AG08396 (cell line): Measurements from ENCODE around the gene ZNF138.
A peak's percentile ranks its signal among the peaks of the same experiment; 100 is the strongest.

Source experiments
- DNase-seq: peaks from one replicate; pipeline ENCODE4 v3.0.0; 2012; ENCODE audit warnings: low spot score, mixed read lengths

ZNF138 gene

DNA sequence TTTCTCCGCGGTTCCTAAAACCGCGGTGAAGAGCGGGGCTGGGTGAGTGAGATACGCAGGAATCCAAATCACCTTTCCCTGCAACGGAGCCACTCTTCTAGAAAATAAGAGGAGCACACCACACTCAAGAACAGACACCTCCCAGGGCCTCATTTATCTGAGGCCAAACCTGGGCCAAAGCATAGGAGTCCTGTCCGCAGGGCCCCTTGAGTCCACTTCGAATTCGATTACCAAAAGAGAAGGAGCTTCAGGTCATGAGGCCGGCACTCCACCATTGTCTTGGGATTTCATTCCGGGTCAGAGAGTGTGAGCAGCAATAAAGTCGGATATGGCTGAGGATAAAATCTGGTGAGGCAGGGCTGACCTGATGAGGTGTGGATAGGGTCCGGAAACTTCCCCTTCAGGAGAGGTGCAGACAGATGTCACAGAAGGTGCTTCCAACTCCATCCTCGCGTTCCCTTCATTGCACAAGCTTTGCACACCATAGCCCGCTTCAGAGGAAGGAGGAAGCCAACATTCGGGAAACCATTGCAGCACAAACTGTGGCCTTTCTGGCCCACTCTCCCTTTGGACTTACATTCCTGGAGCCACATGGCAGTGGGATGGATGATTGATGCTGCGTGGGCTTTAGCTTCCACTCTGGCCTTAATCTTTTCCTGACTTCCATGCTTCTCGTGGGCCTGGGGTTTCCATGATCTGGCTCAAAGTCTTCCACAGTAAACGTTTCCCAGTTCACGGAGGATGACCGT, 81.6 kb downstream of the ZNF138 start:
- DNase-seq = peak; percentile 1

DNA sequence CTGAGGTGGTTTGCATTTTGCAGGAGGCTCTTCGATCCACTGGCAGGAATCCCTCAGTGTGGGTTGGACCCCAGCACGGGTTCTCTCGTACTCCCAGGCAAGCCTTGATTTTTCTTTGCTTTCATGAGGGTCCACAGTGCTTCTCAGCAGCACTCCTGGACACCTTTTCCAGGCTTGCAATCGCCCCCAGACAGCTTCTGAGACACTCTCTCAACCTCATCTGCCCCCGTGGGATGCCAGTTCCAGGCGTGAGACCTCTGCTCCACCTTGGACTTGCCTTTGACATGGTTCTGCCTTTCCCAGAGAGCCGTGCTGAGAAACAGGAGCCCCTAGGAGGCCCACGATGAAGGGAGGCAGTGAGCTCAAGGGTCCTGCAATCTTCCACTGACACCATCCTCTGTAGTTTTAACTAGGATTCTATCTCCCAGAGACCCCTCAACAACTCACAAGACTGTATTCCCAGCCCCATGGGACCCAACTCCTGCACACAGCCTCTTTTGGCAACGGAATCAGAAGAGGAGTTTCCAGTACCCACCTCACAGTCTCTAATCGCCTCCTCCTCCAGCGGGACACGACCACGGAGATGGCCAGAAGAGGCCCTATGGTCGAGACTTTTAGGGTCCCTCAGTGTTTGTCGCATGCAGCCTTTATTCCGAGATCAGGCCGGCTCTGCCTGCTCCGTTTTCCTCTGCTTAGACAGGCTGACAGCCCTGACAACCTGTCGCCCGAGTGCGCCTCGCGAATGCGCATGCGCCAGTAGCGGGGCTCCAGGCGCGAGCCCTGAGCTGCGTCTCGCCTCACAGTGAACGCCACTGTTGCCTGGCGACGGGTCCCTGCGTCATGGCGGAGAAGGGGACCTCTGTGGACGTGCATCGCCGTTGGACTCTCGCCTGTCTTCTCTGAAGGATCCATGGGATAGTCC, 82.8 kb downstream of the ZNF138 start:
- peak; percentile 79 for DNase-seq

DNA sequence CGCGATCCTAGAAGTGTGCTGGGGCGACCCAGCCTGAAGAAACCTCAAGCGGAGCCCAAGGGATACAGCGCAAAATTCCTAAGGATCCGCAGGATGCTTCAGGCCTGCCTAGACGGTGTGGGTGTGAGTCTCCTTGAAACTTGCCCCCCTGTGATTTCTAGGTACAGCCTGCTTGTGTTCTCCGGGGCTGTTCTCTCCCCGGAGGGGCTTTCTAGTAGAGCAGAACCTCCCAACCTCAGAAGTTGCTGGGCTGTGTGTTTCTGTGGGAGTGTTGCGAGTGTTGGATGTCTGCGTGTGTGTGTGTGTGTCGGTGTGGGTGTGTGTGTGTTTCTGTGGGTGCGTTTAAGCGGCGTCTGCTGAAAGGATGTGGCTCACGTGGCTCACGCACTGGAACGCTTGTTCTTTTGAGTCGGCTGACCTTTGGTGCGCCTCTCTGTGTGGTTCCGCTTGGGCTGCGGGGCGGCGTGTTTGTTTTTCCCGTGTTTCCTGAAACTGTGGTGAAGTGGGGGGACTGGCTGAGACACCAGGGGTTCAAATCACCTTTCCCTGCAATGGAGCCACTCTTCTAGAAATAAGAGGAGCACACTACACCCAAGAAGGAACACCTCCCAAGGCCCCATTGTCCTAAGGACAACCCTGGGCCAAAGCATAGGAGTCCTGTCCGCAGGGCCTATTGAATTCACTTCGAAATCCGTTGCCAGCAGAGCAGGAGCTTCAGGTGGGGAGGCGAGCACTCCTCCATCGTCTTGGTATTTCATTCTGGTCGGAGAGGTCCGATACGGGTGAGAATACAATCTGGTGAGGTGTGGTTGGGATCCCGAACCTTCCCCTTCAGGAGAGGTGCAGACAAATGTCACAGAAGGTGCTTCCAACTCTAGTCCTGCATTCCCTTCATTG, 83.7 kb downstream of the ZNF138 start:
- no peak for DNase-seq

DNA sequence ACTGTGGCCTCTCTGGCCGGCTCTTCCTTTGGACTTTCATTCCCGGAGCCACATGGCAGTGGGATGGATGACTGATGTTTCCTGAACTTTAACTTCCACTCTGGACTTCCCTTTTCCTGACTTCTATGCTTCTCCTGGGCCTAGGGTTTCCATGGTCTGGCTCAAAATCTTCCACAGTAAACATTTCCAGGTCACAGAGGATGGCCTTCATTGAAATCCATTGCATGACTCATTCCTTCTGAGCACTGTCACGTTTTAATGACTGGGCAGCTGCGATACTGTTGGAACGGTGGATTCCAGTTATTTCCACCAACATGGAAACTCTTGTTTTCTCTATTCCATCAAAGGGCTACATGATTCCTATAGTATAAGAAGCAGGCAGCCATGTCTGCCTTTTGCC, 84.5 kb downstream of the ZNF138 start:
- DNase-seq = peak; percentile 17

DNA sequence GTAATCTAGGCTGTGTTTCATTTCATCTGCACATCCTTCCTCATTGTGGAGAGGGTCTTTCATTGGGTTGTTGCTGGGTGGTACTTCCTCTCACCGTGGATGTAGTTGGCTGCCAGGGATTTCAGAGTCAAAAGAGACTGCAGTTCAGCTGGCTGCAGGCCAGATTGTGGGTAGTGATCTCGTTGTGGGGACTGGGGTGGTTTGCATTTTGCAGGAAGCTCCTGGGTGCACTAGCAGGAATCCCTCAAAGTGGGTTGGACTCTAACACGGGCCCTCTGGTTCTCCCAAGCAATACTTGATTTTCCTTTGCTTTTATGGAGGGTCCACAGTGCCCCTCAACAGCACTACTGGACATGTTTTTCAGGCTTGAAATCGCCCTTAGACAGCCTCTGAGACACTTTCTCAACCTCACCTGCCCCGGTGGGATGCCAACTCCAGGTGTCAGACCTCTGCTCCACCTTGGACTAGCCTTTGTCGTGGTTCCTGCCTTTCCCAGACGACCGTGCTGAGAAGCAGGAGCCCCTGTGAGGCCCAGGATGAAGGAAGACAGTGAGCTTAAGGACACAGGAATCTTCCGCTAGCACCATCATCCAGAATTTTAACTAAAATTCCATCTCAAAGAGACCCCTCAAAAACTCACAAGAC, 85.0 kb downstream of the ZNF138 start:
- DNase-seq = peak; percentile 3

DNA sequence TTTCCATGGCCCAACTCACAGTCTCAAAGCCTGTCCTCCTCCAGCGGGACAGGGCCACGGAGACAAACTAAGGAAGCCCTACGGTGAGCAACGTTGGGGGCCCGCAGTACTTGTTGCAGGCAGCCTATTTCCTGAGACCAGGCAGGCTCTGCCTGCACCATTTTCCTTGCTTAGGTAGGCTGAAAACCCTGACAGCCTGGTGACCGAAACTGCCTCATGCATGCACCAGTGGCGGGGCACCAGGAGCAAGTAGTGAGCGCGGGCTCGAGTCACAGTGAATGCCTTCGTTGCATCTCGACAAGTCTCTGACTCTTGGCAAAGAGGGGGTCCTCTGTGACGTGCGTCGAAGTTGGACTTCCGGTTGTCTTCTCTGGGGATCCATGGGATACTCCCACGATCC, 85.6 kb downstream of the ZNF138 start:
- no peak for DNase-seq

DNA sequence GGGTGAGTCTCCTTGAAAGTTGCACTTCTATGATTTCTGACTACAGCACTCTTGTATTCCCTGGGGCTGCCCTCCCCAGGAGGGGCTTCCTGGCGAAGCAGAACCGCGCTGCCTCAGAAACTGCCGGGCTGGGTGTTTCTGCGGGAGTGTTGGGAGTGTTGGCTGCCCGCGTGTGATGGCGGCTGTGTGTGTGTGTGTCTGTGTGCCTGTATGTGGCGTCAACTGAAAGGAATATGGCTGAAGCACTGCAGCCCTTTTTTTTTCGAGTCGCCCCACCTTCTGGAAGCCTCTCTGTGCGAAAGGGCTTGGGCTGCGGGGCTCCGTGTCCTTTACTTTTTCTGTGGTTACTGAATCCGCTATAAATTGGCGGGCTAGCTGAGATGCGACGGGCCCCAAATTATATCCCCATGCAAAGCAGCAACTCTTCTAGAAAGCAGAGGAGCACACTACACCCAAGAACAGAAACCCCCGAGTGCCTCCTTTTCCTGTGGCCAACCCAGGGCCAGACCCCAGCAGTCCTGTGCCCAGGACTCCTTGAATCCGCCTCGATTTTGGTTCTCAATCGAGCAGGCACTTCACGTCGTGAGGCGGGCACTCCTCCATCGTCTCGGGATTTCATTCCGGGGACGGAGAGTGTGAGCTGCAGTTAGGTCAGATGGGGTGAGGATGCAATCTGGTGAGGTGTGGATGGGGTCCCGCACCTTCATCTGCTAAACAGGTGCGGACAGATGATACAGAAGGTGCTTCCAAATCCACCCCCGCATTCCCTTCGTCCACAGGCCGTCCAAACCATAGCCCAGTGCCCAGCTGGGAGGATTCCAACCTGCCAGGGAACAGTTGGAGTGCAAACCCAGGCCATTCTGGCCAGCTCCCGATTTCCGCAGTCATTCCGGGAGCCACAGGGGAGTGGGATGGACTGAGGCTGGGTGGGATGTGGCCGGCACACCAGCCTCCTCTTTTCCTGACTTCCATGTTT, 86.4 kb downstream of the ZNF138 start:
- no peak for DNase-seq

DNA sequence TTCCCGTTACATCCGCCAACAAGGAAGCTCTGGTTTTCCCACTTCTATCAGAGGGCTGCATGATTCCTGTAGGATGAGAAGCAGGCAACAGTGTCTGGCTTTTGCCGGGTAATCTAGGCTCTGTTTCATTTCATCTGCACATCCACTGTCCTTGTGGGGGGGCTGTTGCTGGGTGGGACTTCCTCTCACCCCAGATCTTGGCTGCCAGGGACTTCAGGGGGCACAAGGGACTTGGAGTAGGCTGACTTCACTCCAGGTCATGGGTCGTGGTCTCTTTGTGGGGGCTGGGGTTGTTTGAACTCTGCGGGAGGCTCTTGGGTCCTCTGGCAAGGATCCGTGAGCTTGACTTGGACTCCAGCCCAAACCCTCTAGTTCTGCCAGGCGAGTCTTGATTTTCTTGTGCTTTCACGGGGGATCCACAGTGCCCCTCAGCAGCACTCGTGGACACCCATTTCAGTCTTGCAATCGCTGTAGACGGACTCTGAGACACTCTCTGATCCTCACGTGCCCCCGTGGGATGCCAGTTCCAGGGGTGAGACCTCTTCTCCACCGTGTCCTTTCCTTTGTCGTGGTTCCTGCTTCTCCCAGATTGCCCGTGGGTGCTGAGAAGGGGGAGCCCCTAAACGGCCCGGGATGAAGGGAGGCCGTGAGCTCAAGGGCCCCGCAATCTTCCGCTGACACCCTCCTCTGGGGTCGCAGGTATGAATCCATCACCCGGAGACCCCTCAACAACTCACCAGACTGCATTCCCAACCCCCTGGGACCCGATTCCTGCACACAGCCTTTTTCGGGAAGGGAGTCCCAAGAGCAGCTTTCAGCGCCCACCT, 87.4 kb downstream of the ZNF138 start:
- DNase-seq = peak; percentile 7

DNA sequence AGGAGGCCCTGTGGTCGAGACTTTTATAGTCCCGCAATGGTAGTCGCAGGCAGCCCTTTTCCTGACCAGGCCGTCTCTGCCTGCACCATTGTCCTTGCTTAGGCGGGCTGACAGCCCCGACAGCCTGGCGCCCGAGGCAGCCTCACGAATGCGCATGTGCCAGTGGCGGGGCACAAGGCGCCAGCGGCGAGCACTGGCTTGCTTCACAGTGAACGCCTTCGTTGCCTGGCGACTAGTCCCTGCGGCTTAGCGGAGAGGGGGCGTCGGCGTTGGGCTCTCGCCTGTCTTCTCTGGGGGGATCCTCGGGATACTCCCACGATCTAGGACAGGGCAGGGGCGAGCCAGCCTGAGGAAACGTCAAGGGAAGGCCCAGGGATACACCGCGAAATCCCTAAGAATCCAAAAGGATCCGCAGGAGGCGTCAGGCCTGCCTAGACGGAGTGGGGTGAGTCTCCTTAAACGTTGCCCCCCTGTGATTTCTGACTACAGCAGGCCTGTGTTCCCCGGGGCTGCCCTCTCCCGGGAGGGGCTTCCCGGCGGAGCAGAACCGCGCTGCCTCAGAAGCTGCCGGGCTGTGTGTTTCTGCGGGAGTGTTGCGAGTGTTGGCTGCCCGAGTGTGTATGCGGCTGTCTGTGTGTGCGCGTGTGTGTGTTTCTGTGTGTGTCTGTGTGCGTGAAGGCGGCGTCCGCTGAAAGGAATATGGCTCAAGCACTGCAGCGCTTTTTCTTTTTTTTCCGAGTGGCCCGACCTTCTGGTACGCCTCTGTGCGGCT, 88.3 kb downstream of the ZNF138 start:
- DNase-seq = peak; percentile 79
